SK-N-SH treated with all-trans-retinoic acid at 6 μM for 48 hours (cell line): ENCODE data around the gene USP46.

Source experiments
- ARNTL ChIP-seq: fragments of 450-650 bp; formaldehyde crosslinking; IDR thresholded peaks from 2 replicates; pipeline ENCODE4 v1.5.0; 2020; ENCODE audit warnings: low read depth, mild to moderate bottlenecking, moderate library complexity, borderline replicate concordance
- BACH2 ChIP-seq: fragments of 250-450 bp; sonication (Bioruptor Pico); IDR thresholded peaks from 2 replicates; pipeline ENCODE4 v1.9.0; 2021; ENCODE audit warnings: mild to moderate bottlenecking, borderline replicate concordance
- CSDC2 ChIP-seq: fragments of 250-450 bp; sonication (Bioruptor Pico); IDR thresholded peaks from 2 replicates; pipeline ENCODE4 v1.5.0; 2020; ENCODE audit warnings: mild to moderate bottlenecking, moderate library complexity
- GLIS3 ChIP-seq: fragments of 250-450 bp; sonication (Bioruptor Pico); IDR thresholded peaks from 2 replicates; pipeline ENCODE4 v1.5.0; 2020; ENCODE audit warnings: mild to moderate bottlenecking, moderate library complexity
- RARB ChIP-seq: fragments of 250-450 bp; sonication (Bioruptor Pico); IDR thresholded peaks from 2 replicates; pipeline ENCODE4 v1.8.0; 2021; ENCODE audit warnings: mild to moderate bottlenecking, moderate library complexity
- TCF4 ChIP-seq: fragments of 250-450 bp; sonication (Bioruptor Pico); IDR thresholded peaks from 2 replicates; pipeline ENCODE4 v1.8.0; 2021; ENCODE audit warnings: mild to moderate bottlenecking, moderate library complexity, borderline replicate concordance
- TOX ChIP-seq: fragments of 250-450 bp; sonication (Bioruptor Pico); IDR thresholded peaks from 2 replicates; pipeline ENCODE4 v1.8.0; 2021; ENCODE audit warnings: mild to moderate bottlenecking, moderate library complexity, borderline replicate concordance
- TF ChIP-seq, protein P1 (sequence below): fragments of 250-450 bp; sonication (Bioruptor Pico); IDR thresholded peaks from 2 replicates; pipeline ENCODE4 v1.8.0; 2020; ENCODE audit warnings: mild to moderate bottlenecking, moderate library complexity, borderline replicate concordance
- TF ChIP-seq, protein P2 (sequence below): fragments of 250-450 bp; sonication (Bioruptor Pico); IDR thresholded peaks from 2 replicates; pipeline ENCODE4 v1.5.1; 2021; ENCODE audit warnings: mild to moderate bottlenecking, moderate library complexity
- TF ChIP-seq, protein P3 (sequence below): fragments of 250-450 bp; sonication (Bioruptor Pico); IDR thresholded peaks from 2 replicates; pipeline ENCODE4 v1.5.1; 2020; ENCODE audit warnings: low read depth, mild to moderate bottlenecking, moderate library complexity
- TF ChIP-seq, protein P4 (sequence below): fragments of 250-450 bp; sonication (Bioruptor Pico); IDR thresholded peaks from 2 replicates; pipeline ENCODE4 v1.5.0; 2020; ENCODE audit warnings: mild to moderate bottlenecking, moderate library complexity

DNA sequence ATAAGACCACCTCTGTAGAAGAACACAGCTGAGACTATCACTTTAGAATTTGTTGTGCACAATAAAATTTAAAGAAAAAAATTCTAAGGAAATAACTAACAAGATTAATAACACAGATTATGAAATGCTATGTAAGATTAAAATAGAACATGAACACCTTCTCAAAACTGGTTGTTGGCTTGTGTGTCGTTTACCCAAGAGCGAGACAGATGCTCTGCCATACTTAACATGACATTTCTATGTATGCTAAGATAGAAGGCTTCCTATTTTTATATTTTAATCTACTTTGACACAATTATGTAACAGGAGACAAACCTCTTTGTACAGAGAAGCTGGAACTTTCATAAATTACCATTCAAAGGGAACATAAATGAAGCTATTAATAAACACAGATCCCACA is 30.1 kb downstream of the USP46 start:
- TF ChIP-seq, protein P1, sequence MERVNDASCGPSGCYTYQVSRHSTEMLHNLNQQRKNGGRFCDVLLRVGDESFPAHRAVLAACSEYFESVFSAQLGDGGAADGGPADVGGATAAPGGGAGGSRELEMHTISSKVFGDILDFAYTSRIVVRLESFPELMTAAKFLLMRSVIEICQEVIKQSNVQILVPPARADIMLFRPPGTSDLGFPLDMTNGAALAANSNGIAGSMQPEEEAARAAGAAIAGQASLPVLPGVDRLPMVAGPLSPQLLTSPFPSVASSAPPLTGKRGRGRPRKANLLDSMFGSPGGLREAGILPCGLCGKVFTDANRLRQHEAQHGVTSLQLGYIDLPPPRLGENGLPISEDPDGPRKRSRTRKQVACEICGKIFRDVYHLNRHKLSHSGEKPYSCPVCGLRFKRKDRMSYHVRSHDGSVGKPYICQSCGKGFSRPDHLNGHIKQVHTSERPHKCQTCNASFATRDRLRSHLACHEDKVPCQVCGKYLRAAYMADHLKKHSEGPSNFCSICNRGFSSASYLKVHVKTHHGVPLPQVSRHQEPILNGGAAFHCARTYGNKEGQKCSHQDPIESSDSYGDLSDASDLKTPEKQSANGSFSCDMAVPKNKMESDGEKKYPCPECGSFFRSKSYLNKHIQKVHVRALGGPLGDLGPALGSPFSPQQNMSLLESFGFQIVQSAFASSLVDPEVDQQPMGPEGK, result no peak
- TF ChIP-seq BACH2 (CRISPR knock-in tag), result no peak
- no peak for TF ChIP-seq GLIS3
- TF ChIP-seq TOX (CRISPR knock-in tag), result no peak
- TF ChIP-seq CSDC2 (CRISPR knock-in tag), result no peak
- no peak for TF ChIP-seq ARNTL (CRISPR knock-in tag)
- TF ChIP-seq RARB (CRISPR knock-in tag), result no peak
- TF ChIP-seq, protein P2, sequence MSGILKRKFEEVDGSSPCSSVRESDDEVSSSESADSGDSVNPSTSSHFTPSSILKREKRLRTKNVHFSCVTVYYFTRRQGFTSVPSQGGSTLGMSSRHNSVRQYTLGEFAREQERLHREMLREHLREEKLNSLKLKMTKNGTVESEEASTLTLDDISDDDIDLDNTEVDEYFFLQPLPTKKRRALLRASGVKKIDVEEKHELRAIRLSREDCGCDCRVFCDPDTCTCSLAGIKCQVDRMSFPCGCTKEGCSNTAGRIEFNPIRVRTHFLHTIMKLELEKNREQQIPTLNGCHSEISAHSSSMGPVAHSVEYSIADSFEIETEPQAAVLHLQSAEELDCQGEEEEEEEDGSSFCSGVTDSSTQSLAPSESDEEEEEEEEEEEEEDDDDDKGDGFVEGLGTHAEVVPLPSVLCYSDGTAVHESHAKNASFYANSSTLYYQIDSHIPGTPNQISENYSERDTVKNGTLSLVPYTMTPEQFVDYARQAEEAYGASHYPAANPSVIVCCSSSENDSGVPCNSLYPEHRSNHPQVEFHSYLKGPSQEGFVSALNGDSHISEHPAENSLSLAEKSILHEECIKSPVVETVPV (CRISPR knock-in tag), result no peak
- TF ChIP-seq, protein P3, sequence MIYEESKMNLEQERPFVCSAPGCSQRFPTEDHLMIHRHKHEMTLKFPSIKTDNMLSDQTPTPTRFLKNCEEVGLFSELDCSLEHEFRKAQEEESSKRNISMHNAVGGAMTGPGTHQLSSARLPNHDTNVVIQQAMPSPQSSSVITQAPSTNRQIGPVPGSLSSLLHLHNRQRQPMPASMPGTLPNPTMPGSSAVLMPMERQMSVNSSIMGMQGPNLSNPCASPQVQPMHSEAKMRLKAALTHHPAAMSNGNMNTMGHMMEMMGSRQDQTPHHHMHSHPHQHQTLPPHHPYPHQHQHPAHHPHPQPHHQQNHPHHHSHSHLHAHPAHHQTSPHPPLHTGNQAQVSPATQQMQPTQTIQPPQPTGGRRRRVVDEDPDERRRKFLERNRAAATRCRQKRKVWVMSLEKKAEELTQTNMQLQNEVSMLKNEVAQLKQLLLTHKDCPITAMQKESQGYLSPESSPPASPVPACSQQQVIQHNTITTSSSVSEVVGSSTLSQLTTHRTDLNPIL (CRISPR knock-in tag), result no peak
- TF ChIP-seq, protein P4, sequence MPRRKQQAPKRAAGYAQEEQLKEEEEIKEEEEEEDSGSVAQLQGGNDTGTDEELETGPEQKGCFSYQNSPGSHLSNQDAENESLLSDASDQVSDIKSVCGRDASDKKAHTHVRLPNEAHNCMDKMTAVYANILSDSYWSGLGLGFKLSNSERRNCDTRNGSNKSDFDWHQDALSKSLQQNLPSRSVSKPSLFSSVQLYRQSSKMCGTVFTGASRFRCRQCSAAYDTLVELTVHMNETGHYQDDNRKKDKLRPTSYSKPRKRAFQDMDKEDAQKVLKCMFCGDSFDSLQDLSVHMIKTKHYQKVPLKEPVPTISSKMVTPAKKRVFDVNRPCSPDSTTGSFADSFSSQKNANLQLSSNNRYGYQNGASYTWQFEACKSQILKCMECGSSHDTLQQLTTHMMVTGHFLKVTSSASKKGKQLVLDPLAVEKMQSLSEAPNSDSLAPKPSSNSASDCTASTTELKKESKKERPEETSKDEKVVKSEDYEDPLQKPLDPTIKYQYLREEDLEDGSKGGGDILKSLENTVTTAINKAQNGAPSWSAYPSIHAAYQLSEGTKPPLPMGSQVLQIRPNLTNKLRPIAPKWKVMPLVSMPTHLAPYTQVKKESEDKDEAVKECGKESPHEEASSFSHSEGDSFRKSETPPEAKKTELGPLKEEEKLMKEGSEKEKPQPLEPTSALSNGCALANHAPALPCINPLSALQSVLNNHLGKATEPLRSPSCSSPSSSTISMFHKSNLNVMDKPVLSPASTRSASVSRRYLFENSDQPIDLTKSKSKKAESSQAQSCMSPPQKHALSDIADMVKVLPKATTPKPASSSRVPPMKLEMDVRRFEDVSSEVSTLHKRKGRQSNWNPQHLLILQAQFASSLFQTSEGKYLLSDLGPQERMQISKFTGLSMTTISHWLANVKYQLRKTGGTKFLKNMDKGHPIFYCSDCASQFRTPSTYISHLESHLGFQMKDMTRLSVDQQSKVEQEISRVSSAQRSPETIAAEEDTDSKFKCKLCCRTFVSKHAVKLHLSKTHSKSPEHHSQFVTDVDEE (CRISPR knock-in tag), result no peak
- no peak for TF ChIP-seq TCF4 (CRISPR knock-in tag)
